Measurements from ENCODE around the gene KNDC1.
"Not testable (repeated sequence)": the region's sequence is repeated elsewhere in the genome, so short reads cannot be mapped to it uniquely, and the experiment has no call there.

KNDC1 gene

GRCh38 chr10:133260895-133261725 is 101.1 kb downstream of the KNDC1 start:
- DNase-seq (ENCODE audit: low spot score), result peak; percentile 79

- DNase-seq (ENCODE audit: low spot score), result peak; percentile 96
Observed at GRCh38 chr10:133261726-133262325, 101.8 kb downstream of the KNDC1 start.

- DNase-seq (ENCODE audit: low spot score), result no peak
Observed at GRCh38 chr10:133262696-133263095, 102.7 kb downstream of the KNDC1 start.

- DNase-seq (ENCODE audit: low spot score), result no peak
Observed at GRCh38 chr10:133263674-133264073, 103.7 kb downstream of the KNDC1 start.

GRCh38 chr10:133264461-133264860 is 104.4 kb downstream of the KNDC1 start:
- no peak for DNase-seq (ENCODE audit: low spot score)

GRCh38 chr10:133265052-133265451 is 105.0 kb downstream of the KNDC1 start:
- not testable (repeated sequence) for DNase-seq (ENCODE audit: low spot score)

- DNase-seq (ENCODE audit: low spot score), result no peak
Observed at GRCh38 chr10:133266056-133266795, 106.2 kb downstream of the KNDC1 start.

GRCh38 chr10:133267293-133267692 is 107.3 kb downstream of the KNDC1 start:
- DNase-seq (ENCODE audit: low spot score), result no peak

- DNase-seq (ENCODE audit: low spot score), result no peak
Observed at GRCh38 chr10:133267829-133268228, 107.8 kb downstream of the KNDC1 start.

- DNase-seq (ENCODE audit: low spot score), result no peak
Observed at GRCh38 chr10:133268532-133268931, 108.5 kb downstream of the KNDC1 start.

- DNase-seq (ENCODE audit: low spot score), result no peak
Observed at GRCh38 chr10:133269367-133269766, 109.3 kb downstream of the KNDC1 start.

- no peak for DNase-seq (ENCODE audit: low spot score)
Observed at GRCh38 chr10:133270204-133270603, 110.2 kb downstream of the KNDC1 start.

- no peak for DNase-seq (ENCODE audit: low spot score)
Observed at GRCh38 chr10:133270773-133271297, 110.8 kb downstream of the KNDC1 start.

- DNase-seq (ENCODE audit: low spot score), result peak; percentile 70
Observed at GRCh38 chr10:133271521-133272300, 111.7 kb downstream of the KNDC1 start.

- no peak for DNase-seq (ENCODE audit: low spot score)
Observed at GRCh38 chr10:133272301-133272963, 112.4 kb downstream of the KNDC1 start.

GRCh38 chr10:133272964-133273420 is 113.0 kb downstream of the KNDC1 start:
- no peak for DNase-seq (ENCODE audit: low spot score)

- no peak for DNase-seq (ENCODE audit: low spot score)
Observed at GRCh38 chr10:133273534-133274143, 113.6 kb downstream of the KNDC1 start.

- no peak for DNase-seq (ENCODE audit: low spot score)
Observed at GRCh38 chr10:133274751-133275683, 115.0 kb downstream of the KNDC1 start.

- DNase-seq (ENCODE audit: low spot score), result no peak
Observed at GRCh38 chr10:133275684-133276092, 115.7 kb downstream of the KNDC1 start.
